ENCODE measurements around the gene MGAT3. TPM values are rescaled to one million over a fixed set of nuclear protein-coding genes. Genes with fewer than 3 reads are reported as not detected.

The MGAT3 gene
- total and polyA plus RNA-seq, 2 donors (not counting 1 experiment from before 2014, with no cell fraction given): 11.1 to 27.8 TPM

Other genes starting within 250 kb of the MGAT3 start
- gene PDGFB, start 212.0 kb upstream of the MGAT3 start, total RNA-seq: not detected in 2 replicates
- 0.04 TPM in 2 replicates for gene PDGFB, start 212.0 kb upstream of the MGAT3 start, polyA plus RNA-seq
- gene RPL3, start 137.4 kb upstream of the MGAT3 start, total RNA-seq: 2,562 and 2,665 TPM in 2 replicates
- gene RPL3, start 137.4 kb upstream of the MGAT3 start, polyA plus RNA-seq: 5,111 and 5,418 TPM in 2 replicates
- 31.9 and 34.8 TPM in 2 replicates for gene SYNGR1, start 107.0 kb upstream of the MGAT3 start, total RNA-seq
- 9.4 and 9.5 TPM in 2 replicates for gene SYNGR1, start 107.0 kb upstream of the MGAT3 start, polyA plus RNA-seq
- 46.7 and 47.4 TPM in 2 replicates for gene TAB1, start 57.2 kb upstream of the MGAT3 start, total RNA-seq
- gene TAB1, start 57.2 kb upstream of the MGAT3 start, polyA plus RNA-seq: 22.4 and 23.1 TPM in 2 replicates
- gene MIEF1, start 45.3 kb downstream of the MGAT3 start, total RNA-seq: 37.2 and 43.4 TPM in 2 replicates
- gene MIEF1, start 45.3 kb downstream of the MGAT3 start, polyA plus RNA-seq: 6.2 and 9.8 TPM in 2 replicates
- gene ATF4, start 63.5 kb downstream of the MGAT3 start, total RNA-seq: 236 and 244 TPM in 2 replicates
- gene ATF4, start 63.5 kb downstream of the MGAT3 start, polyA plus RNA-seq: 678 and 680 TPM in 2 replicates
- 59.1 and 60.3 TPM in 2 replicates for gene RPS19BP1, start 75.7 kb downstream of the MGAT3 start, total RNA-seq
- gene RPS19BP1, start 75.7 kb downstream of the MGAT3 start, polyA plus RNA-seq: 49.7 and 74.8 TPM in 2 replicates
- gene CACNA1I, start 113.7 kb downstream of the MGAT3 start, total RNA-seq: 0.17 and 0.25 TPM in 2 replicates
- gene CACNA1I, start 113.7 kb downstream of the MGAT3 start, polyA plus RNA-seq: 0.07 and 0.35 TPM in 2 replicates